GM18520 (cell line): Measurements from ENCODE around the gene MIEF2.

Experiments used
- ATAC-seq: cut with Tn5 transposase; IDR thresholded peaks from one replicate; pipeline ENCODE4 v1.9.1; 2021; ENCODE audit not compliant: unreplicated experiment

Gene MIEF2

DNA sequence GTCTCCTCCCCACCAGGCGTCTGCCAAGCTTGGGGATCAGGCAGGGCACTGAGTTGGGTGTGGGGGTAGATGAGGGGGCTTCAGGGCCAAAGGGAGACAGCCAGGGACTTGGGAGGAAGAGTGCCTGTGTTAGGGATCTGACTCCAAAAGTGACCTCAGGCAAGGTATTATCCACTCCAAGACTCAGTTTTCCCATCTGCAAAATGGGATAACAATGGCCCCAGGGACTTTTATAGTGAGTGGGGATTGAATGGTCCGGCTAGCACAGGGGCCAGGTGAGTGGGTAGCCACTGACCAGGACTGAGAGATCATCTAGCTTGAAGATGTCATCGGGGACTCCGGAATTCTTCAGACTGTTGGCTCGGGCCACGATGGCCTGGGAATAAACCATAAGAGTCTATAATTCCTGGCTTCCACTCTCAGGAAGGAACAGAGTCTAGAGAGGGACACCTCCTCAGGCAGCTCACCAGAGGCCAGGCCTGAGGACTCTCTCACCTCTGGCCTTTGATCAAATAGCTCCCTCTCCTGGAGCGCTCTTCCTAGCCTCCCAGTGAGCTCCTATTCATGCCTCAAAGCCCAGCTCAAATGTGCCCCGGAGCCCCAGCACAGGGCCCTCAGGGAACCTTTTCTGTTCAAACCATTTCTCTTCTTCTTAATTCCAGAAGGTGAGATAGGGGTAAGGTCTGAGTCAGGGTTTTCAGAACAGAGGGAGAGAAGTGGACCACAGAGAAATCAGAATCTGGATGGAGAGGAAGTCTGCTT is 5.4 kb upstream of the MIEF2 start:
- ATAC-seq, result no peak

DNA sequence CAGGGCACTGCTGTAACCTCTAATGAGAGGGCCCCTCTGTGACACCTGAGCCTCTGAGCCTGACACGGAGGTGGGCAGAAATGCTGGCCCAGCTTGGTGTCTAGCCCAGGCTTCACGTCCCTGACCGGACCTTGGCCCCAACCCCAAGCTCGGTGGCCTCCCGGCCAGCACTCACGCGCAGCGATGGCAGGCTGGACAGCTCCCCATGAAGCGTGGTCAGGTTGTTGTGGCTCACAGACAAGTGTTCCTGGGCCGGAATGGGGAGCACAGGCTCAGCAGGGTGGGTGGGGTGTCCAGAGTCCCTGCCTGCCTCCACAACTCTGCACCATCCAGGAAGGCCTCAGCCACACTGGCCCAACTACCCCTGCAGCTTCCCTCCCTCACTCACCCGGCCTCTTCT is 4.1 kb upstream of the MIEF2 start:
- no peak for ATAC-seq

DNA sequence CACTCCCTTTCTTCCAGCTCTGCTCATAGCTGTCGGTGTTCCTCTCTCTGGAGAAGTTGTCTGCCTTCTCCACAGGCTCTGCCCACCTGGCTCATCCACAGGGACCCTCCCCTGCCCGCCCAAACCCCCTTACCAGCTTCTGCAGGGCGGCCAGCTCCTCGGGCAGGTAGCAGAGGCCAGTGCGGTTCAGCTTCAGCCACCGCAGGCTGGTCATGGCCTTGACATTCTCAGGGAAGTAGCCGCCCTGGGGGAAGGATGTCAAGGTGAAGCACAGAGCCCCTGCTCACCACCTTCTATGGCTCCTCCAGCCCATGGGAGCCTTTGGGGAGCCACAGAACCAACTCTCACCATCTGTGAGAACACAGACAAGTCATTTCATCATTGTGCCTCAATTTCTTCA is 3.7 kb upstream of the MIEF2 start:
- no peak for ATAC-seq

DNA sequence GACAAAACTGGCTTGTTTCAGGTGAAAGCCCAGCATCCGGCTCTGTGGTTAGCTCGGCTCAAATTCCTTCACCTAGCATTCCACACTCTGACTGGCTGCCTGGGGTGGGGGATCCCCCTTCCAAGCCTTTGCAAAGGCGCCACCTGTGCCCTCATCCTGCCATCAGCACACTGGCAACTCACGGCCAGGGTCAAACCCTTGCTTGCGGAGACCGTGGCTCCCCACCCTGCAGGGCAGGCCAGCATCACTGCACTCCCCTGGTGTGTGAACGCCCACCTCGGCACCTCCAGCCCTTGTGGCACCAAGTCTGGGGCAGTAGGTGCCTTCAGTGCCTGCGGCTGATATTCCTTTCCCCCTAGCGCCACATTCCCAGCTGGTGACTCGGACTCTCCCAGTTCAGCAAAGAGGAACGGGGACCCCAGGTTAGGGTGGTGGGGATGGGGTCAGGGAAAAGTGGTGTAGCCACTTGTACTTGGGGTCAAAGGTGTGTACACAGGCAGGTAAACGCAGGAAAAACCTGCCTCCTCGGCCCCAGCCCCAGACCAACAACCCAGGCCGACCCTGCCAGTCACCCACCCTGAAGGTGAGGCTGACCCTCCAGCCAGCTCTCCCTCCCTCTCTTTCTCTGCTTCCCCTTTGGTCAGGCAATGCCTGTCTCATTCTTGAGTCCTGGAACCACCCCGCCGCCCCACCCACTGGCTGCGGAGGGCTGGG is 3.0 kb upstream of the MIEF2 start:
- no peak for ATAC-seq

DNA sequence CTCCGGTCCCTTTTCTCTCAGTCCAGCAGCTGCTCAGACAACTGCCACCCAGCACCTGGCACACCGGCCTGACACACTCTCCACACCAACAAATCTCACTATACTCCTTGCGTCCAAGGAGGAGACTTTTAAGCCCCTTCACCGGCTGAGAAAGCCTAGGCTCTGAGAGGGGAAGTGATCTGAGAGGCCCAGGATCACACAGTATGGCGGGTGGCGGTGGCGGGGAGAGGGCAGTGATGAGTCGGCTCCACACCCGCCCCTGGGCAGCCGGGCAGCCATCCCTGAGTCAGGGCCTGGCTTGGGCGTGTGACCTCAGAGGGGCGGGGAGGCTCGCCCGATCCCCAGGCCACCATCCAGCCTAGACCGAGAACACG is 2.5 kb upstream of the MIEF2 start:
- no peak for ATAC-seq

DNA sequence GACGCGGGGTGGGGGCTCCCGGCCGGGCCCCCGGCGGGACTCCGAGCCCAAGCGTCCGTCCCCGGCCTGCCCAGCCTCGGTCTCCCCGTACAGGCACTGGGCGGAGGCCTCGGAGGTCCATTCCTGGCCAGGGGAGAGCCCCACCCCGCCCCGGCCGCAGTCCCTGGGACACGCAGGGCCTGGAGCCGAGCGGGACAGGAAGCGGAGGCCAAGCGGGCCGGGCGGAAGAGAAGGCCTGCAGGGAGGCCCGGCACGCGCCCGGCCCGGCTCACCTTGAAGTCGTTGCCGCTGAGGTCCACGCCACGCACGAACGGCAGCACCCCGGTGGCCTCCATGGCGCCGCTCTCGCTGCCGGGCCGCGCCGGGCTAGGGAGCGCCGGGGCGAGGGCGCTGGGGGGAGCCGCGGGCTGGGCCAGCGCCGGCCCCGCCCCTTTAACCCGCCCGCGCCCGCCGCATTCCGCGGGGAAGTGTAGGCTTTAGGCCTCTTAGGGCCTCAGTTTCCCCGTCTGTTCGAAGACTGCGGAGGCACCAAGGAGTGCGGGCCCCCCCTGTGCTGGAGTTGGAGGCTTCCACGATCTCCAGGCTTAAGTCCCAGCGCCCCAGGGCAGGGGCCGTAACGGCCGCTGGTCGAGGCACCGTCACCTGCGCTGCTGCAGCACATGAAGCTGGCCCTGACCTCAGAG is 2.0 kb upstream of the MIEF2 start, which contains the start of gene FLII:
FLII (minus strand) TSS at position 383 of the 683 bp plus-strand sequence; CDS start at position 335, 48 bp downstream.
- ATAC-seq, result no peak

DNA sequence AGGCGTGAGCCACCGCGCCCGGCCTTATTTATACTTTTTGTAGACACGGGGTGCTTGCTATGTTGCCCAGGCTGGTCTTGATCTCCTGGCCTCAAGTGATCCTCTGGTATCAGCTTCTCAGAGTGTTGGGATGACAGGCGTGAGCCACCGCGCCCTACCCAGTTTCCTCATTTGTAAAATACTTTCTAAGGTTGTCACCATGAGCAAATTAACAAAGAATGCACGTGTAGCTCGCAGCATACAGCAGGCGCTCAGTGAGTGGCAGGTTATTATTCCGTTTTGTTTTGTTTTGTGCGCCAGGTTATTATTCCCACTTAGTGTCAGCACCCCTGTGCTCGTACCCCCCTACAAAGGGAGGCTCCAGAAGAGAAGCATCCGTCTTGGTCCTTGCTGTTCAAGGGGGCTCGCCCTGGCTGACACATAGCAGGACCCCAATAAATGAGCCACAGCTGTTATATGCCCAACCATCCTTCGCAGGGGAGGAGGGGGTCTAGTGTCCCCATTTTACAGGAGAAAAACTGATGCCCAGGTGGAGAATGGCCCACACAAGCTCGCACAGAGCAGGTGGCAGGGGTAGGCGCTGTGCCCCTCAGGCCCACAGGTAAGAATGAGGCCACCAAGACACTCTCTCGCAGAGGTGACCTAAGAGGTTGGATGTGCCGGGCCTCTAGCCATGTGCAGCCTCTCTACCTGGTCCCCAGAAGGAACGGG is 686 bp upstream of the MIEF2 start:
- ATAC-seq, result no peak

DNA sequence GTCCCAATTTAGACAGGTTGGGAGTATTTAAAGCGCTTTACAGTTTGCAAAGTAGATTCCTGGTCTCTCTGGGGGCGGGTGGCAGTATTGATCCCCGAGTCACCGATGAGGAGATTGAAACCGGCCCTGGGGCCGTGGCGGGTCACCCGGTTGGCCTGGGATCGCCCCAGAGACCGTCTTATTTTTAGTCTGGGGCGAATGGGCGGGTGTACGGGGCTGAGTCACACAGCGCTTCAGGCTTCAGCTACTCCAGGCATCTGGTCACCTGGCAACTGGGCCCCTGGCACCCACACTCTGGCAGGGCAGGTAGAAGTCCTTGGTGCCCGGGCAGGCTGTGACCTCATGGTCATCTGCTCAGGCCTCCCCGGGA is 669 bp downstream of the MIEF2 start:
- ATAC-seq, result no peak

DNA sequence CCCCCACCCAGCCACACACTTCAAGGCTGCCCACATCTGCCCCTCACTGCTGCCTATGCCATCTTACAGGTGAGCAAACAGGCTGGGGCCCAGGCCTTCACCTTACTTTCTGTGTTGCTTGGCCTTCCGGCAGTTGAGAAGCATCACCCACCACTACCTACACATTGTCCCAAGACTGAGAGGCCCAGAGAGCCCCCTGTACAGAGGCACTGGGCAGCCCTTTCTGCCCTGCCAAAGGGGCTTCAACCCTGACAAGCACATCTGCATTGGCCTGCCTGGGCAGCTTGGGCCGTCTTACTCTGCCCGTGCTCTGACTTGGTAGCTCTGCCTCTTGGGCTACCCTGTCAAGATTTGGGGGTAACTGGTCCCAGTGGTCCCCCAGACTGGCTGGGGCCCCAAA is 1.2 kb downstream of the MIEF2 start:
- no peak for ATAC-seq

DNA sequence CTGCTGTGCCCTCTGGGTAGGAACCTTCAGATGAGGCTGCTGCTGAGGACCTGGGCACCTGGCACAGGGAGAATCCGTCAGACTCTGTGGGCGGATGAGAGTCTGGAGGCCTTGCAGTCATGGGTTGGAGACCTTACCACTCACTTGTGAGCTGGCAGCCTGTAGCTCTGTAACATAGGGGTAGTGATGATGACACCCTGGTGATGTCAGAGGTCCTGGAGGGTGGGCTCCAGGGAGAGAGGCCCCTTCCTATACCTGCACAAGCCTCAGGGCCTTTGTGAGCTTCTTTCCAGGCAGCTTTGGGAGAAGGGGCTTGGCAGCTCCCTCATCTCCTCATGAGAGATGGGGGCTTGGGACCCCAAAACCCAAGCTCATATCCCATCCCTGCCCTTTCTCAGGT is 1.6 kb downstream of the MIEF2 start:
- ATAC-seq, result no peak

DNA sequence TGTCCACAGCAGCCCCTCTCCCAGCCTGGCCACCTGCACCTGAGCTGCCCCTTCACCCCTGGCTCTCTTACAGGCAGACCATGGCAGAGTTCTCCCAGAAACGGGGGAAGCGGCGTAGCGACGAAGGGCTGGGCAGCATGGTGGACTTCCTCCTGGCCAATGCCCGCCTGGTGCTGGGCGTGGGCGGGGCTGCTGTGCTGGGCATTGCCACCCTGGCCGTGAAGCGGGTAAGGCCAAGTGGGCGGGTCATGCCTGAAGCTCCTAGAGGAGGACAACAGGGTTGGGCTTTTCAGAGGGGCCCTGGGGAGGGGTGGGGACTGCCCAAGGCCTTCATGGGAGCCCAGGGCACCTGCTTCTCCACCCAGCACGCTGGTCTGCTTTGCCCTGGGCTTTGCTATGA is 2.2 kb downstream of the MIEF2 start:
- ATAC-seq, result no peak

DNA sequence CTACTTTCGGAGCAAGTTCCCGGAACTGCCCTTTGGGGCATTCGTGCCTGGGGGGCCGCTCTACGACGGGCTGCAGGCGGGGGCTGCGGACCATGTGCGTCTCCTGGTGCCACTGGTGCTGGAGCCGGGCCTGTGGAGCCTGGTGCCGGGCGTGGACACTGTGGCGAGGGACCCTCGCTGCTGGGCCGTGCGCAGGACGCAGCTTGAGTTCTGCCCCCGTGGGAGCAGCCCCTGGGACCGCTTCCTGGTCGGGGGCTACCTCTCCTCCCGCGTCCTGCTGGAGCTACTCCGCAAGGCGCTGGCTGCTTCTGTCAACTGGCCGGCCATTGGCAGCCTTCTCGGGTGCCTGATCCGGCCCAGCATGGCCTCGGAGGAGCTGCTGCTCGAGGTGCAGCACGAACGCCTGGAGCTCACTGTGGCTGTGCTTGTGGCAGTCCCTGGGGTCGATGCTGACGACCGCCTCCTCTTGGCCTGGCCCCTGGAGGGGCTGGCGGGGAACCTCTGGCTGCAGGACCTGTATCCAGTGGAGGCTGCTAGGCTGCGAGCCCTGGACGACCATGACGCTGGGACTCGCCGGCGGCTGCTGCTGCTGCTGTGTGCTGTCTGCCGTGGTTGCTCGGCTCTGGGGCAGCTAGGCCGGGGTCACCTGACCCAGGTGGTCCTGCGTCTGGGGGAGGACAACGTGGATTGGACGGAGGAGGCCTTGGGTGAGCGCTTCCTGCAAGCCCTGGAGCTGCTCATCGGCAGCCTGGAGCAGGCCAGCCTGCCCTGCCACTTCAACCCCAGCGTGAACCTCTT is 3.6 kb downstream of the MIEF2 start:
- no peak for ATAC-seq

DNA sequence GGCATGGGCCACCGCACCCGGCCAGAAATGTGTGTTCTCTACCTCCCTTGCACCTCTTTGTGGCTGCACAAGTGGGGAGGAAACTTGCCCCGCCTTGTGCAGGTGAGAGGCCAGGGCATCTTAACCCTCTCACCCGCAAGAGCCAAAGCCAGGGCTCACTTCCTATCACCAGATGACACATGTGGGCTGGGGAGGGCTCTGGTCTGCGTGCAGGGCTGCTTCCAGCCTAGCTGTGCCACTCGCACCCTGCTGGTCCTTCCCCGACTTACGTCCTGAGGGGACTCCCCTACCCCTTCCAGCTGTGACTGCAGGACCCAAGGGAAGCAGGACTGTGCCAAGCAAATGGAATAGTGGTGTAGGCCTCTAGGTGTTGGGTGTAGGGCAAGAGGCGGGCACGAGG is 6.9 kb downstream of the MIEF2 start:
- ATAC-seq, result no peak

DNA sequence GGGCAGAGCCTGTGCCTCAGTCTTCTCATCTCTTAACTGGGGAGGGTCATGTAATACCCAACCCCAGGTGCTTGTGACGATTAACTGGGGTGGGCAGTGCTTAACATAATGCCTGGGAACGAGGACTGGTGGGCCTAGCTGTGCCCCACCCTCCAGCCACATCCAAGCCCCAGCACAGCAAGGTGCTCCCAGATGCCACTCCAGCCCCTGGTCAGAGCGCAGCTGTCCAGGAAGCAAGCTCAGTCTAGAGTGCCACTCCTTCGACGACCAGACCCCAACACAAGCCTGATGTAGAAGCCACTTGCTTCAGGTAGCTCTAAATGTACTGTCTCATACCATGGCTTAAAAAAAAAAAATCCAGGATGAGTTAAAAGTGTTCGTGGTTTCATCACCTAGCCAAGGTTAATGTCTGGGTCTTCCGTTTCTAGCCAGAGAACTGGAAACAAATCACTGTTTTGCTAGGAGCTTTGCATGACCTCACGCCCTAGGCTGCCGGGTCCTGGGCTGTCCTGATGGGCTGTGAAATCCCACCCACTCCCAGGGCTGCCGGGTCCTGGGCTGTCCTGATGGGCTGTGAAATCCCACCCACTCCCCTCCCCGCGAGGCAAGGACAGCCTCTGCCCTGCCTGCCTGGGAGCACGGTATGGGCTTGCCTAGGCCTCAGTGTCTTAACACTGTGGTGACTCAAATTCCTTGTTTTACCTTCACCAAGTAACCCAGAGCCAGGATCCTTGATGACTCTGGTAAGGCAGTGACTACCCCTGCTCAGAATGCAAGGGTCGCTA is 7.7 kb downstream of the MIEF2 start:
- no peak for ATAC-seq

DNA sequence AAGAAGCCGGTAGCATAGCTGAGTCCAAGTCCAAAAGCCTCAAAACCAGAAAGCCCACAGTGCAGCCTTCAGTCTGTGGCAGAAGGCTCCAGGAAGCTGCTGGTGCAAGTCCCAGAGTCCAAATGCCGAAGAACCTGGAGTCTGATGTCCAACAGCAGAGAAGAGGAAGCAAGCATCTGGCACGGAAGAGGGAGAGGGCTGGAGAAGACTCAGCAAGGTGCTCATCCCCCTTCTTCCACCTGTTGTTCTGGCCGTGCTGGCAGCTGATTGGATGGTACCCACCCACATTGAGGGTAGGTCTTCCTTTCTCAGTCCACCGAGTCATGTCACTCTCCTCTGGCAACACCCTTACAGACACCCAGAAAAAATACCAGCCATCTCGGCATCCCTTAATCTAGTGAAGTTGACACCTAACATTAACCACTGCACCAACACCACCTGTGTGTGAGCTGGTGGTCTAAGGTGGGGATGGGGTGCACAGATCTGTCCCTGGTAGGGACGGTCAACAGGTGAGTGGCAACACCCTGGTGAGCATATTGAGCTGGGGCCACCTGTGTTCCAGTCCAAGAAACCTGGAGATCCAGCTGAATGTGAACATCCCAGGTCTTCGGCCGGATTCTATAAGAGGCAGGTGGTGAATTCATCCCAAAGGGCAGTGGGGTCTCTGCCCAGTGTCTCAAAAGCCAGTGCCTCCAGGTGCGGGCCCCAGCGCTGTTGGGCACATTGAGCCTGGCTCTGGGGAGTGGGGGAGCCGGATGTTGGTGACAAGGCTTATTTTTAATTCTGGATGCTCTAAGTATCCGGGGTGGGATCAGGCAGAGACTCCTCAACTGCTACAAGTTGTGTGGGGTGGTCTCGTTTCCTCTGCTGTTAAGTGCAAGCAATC is 9.8 kb downstream of the MIEF2 start:
- no peak for ATAC-seq

DNA sequence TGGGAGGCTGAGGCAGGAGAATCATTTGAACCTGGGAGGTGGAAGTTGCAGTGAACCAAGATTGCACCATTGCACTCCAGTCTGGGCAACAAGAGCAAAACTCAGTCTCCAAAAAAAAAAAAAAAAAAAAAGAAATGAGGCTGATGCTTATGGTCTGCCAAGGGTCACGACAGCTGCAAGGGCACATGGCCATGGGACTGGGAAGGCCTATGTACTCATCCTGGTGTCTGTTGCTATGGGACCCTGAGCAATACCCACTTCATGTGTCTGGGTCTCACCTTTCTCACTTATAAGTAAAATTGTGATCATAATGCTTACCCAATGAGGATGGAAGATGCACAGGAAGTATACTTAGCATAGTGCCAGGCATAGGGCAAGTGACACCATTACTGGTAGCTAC is 16.6 kb downstream of the MIEF2 start:
- no peak for ATAC-seq

DNA sequence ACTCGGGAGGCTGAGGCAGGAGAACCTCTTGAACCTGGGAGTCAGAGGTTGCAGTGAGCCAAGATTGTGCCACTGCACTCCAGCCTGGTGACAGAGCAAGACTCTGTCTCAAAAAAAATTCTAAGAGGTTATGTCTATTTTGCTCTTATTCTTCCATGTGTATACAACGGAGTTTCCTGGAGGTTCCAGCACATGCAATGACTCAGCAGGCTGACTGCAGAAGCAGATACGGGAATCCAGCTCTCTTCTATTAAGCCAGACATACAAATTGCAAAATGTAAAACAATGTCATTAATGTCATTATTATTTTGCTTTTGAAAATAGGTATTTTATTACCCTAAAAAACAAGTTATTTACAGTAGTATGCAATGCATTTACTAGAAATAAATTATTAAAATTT is 18.4 kb downstream of the MIEF2 start:
- no peak for ATAC-seq

DNA sequence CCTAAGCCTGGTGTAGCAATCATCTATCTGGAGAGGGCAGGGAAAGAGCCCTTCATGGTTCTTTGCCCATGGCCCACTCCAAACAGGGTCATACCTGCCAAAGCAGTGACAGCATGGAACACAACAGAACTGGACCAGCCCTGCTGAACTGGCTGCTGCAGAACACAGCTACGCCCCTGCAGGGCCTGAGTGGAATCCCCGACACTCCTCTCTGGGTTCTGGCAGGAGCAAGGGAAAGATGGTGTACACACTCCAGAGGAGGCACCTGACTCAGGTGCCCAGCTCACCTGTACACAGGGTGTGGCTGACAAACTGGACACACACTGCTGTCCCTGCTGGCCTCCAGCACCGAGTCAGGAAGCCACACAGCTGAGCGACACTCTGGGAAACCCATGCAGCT is 19.8 kb downstream of the MIEF2 start:
- no peak for ATAC-seq

DNA sequence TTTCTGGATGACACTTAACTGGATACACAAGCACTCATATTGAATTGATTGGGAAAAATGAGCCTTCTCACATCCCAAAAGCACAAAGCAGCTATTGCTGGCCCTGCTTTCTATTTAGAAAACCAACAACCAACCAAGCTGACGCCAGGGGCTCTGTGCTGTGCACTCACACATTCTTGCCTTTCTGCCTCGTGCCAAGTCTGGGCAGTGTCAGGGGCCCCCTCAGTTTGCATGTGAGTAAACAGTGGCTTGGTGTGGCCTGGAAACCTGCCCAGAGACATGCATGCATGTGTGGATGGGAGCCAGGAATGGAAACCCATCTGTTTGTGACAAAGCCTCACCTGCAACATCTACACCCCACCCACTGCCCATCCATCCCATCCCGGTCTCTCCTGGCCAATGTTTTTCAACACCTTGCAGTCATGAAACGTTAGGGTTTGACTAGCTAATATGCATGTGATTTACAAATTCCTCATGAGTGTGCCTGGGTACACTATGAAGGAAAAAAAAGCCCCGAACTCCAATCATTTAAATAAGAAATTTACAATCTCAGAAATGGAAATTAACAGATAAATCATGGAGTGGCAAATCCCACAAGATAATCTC is 20.4 kb downstream of the MIEF2 start:
- no peak for ATAC-seq
